AG08395 (cell line): Measurements from ENCODE around the gene PPP2R1A.
A peak's percentile ranks its signal among the peaks of the same experiment; 100 is the strongest.
"Not testable (repeated sequence)": the region's sequence is repeated elsewhere in the genome, so short reads cannot be mapped to it uniquely, and the experiment has no call there.

Source experiments
- DNase-seq: peaks from one replicate; pipeline ENCODE4 v3.0.0; 2012; ENCODE audit warnings: mixed read lengths, low spot score

PPP2R1A gene

DNA sequence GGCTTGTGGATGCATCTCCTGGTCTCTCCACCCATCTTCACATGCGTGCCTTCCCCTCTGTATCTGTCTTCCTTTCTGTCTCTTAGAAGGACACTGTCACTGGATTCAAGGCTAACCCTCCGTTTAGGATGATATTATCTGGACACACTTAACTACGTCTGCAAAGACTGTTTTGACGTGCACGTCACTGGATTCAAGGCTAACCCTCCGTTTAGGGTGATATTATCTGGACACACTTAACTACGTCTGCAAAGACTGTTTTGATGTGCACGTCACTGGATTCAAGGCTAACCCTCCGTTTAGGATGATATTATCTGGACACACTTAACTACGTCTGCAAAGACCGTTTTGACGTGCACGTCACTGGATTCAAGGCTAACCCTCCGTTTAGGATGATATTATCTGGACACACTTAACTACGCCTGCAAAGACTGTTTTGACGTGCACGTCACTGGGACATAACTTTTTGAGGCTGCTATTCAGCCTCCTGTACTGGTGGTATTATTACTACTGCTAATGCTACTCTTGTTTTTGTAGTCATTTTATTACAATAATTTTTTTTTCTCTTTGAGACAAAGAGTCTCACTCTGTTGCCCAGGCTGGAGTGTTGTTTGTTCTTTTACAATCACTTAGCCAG is 11.0 kb downstream of the PPP2R1A start:
- DNase-seq, result not testable (repeated sequence)

DNA sequence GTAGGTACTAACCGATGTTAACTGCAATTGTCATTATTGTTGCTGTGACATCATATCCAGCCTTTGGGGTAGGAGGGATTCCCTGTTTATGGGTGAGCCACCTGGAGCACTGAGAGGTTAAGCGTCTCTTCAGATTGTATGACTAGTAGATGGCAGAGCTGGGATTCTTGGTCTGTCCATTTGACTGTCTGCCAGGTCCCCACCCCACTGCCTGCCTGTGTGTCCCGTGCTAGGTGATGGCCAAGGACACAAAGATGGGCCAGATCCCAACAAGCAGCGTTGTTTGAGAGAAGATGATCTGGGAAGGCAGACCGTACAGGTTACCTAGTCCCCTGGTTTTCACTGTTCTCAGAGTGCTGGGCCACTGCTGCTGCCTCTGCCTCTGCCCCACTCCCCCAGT is 16.6 kb downstream of the PPP2R1A start:
- DNase-seq, result no peak

DNA sequence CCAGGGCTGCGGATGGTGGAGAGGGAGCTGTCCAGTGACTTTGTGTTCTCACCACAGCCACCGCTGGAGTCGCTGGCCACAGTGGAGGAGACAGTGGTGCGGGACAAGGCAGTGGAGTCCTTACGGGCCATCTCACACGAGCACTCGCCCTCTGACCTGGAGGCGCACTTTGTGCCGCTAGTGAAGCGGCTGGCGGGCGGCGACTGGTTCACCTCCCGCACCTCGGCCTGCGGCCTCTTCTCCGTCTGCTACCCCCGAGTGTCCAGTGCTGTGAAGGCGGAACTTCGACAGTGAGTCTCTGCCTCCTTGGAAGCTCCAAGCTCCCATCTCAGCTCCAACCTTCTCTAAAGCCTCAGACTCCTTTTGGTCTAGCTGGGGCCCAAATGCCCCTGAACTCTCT is 21.4 kb downstream of the PPP2R1A start:
- no peak for DNase-seq

DNA sequence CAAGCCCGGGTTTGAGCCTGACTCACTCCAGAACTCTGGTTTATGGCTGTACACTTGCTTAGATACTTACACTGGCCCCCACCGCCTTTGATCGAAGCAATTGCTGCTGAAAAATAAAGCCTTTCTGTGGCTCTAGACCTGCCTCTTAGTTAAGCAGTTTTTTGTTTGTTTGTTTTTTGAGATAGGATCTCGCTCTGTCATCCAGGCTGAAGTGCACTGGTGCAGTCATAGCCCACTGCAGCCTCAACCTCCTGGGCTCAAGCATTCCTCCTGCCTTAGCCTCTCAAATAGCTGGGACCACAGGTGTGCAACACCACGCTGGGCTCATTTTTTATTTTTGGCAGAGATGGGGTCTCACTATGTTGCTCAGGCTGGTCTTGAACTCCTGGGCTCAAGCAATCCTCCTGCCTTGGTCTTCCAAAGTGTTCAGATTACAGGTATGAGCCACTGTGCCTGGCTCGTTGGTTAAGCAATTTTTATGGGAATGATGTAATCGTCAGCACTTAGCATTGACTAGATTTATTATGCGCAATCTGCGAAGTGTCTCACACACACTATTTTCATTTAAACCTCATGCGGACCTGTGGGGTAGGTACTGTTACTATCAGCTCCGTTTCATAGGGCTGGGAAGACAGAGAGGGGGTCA is 22.2 kb downstream of the PPP2R1A start:
- DNase-seq, result no peak

- DNase-seq, result no peak
Measured at GRCh38 chr19:52212572-52213255, 22.9 kb downstream of the PPP2R1A start.

DNA sequence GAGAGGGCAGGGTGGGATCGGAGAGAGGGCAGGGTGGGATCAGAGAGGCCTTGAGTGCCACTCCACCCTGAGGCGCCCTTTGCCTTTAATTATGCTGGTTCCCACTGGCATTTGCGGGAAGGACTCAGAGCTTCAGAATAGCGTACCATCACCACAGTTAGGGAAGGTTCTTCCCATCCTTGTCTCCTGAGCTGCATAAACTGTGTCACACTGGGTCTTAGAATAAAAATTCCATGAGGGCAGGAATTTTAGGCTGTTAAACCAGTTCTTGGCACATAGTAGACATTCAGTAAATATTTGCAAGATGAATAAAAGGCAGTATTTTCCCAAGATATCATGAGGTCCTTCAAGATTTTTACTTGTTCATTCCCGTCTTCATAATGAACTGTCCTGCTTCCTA is 24.4 kb downstream of the PPP2R1A start:
- DNase-seq, result no peak

DNA sequence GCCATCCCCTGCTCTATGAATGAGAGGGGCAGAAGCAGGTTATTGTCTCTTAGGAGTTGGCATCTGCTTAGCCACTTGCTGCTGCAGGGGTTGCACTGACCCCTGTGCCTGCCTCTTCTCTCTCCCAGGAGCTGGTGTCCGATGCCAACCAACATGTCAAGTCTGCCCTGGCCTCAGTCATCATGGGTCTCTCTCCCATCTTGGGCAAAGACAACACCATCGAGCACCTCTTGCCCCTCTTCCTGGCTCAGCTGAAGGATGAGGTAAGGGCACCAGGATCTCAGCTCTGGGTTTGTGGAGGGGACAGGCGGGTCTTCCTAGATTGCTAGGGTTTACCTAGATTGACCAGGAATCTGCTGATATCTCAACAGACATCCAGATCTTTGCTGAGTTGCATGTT is 26.5 kb downstream of the PPP2R1A start:
- DNase-seq, result no peak

DNA sequence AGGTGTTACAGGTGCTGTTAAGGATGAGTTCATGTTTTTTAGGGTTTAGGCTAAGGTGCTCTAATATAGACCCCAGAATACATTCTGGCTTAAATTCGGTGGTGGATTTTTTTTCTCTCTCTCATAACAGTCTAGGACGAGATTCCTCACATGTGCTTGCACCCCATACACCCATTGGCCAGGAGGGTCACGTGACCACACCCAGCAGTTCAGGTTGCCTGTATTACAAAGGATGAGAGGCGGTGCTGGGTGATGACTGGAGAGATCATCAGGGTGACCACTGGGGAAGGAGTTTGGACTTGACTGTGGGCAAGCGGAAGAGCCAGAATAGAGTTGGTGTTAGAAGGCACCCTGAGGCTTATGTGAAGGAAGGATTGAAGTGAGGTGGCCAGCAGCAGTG is 27.7 kb downstream of the PPP2R1A start:
- no peak for DNase-seq

GRCh38 chr19:52219611-52220010 is 29.8 kb downstream of the PPP2R1A start:
- DNase-seq, result no peak

DNA sequence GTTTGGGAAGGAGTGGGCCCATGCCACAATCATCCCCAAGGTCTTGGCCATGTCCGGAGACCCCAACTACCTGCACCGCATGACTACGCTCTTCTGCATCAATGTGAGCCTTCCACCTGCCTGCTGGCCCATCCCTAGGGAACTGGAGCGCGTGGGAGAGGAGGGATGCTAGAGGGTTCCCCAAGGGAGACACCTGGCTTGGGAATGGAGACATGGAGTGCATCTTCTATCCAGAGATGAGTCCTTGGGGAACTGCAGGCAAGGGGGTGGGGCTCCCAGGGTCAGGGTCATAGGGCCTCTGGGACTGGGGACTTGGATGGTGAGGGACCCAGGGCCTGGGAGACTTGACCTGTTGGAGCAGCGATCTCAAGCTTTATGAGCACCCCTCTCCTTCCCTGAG is 31.2 kb downstream of the PPP2R1A start:
- DNase-seq, result no peak

- DNase-seq, result no peak
Measured at GRCh38 chr19:52221831-52222375, 32.1 kb downstream of the PPP2R1A start.

DNA sequence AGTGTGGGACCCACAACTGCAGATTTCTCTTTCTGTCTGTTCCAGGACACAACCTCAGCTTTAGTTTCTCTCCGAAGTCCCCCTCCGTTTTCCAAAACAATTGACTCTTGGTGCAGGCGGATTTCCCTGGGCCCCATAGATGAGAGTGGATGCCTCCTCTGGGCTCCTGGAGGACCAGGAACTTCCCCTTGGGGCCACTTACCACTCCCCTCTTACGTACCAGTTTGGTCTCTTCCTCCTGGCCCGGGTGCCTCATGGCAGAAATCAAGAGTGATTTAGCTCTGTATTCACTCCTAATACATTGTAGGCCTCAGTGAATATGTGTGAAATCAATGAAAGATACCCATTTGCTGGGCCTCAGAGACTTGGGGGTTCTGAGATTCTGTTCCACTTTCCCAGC is 34.4 kb downstream of the PPP2R1A start:
- DNase-seq, result no peak

DNA sequence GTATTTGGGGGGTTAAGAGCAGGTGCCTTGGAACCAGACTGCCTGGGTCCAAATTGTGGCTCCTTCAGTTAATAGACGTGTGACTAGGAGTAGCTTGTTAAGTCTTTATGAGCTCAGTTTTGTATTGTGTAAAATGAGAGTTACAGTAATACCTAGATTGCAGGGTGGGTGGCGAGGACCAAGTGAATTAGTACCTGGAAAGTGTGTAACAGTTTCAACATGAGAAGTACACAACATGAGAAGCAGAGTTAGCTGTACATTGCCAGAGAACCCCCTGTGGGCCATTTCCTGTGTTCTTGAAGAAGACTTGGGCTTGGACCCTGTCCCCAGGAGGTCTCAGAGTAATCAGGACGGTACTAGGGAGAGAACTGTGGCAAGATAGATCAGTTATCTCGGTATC is 36.8 kb downstream of the PPP2R1A start:
- no peak for DNase-seq

DNA sequence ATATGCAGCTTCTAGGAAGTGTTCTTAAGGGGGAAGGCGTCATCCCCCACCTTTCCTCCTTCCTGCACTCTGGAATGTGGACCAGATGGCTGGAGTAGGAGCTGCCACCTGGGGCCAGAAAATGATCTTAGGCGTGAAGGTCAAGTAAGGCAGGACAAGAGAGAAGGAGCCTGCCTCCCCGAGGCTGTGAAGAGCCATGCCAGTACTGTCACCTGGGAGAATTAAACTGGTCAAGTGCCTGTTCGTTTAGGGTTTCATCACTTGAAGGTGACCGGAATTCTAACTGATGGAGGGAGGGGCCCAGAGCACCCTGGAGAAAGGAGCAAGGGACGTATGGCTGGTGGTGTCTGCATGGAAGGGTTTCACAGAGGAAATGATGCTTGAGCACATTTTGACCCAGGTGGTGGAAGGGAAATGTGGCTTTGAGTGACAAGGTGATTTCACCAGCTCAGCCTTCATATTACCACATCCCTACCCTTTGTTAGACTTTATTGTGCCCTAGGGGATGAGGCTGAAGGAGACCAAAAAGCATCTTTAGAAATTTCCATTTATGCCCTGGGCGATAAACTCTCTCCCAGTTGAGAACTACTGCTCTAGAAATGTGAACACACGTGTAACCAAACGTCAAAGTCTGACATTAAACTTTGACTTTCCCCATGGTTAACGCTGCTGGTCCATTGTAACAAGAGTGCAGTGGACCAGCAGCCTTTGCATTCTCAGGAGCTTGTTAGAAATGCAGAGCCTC is 37.5 kb downstream of the PPP2R1A start:
- DNase-seq, result no peak

DNA sequence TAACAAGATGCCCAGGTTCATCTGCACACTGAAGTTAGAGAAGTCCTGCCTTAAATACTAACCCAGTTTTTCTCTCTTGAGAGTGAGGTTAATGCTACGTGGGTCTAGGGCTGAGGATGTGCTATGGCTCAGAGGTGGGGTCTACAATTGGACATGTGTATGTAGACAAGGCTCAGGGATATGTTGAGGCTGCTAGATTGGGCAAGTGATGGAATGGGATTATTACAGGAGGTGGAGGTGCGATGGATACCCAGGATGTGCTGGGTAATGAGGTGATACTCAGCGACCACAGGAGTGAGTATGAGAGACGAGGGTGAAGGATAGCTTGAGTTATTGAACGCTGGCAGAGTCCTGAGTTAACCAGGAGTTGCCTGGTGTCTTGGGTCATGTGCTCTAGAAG is 38.1 kb downstream of the PPP2R1A start:
- DNase-seq, result no peak

DNA sequence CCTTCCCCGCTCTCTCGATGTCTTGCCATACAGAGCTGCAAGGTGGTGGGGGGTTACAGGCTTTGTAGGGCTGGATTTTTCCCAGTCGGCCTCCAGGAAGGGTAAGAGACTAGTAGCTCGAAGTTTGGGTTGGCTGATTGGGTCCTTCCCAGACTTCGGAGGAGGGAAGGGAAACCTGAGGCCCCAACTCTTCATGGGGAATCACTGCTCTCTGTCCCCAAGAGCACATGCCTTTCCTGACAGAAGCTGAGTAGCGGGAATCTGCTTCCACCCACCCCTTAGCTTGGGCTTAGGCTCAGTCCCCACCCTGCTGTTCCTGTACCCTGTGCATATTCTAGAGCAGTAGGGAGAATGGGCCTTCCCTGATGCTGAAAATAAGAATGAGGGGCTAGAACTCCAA is 39.7 kb downstream of the PPP2R1A start:
- no peak for DNase-seq

GRCh38 chr19:52230685-52231084 is 40.8 kb downstream of the PPP2R1A start:
- no peak for DNase-seq

DNA sequence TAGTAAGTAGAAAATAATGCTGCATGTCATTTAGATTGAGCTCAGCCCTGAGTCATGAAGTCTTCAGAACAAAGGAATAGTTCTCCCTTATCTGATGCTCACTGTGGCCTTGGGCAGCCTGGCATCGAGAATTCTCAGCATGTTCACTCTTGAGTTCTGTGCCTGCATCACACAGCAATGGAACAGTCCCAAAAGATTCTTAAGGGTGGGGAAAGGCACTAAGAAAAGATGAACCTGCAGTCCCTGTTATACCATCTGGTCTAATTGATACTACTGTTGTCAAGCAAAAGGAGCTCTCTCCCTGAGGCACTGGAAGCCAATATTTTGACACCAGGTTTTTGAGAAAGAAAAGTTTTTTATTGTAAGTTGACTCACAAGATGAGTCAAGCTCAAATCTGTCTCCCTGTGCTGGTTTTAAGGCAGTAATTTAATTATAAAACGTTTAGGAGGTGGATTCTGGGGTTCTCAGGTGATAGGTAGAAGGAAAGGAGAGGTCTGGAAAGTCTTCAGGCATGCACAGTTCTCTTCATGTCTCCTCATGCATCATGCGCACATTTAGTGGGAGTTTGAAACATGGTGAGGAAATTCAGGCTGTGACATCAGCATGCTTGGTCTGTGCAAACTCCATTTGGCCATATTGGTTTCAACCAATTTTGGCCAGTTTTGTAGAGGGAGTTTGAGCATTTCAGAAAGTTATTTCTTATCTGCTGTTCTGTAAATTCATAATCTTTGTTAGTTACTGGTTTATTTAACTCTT is 41.5 kb downstream of the PPP2R1A start:
- DNase-seq, result no peak

- no peak for DNase-seq
Measured at GRCh38 chr19:52234406-52234805, 44.6 kb downstream of the PPP2R1A start.

DNA sequence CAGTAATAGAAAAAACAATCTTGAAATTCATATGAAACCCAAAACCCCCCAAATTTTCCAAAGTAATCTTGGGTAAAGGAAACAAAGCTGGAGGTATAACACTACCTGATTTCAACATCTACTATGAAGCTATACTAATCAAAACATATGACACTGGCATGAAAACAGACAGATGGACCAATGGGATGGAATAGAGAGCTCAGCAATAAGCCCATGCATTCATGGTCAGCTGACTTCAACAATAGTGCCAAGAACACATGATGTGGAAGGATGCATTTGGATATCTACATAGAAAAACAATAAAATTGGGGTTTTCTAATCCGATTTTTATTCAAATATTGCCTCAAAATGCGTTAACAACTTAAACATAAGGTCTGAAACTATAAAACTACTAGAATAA is 47.3 kb downstream of the PPP2R1A start:
- DNase-seq, result no peak

GRCh38 chr19:52237771-52238400 is 48.0 kb downstream of the PPP2R1A start:
- DNase-seq, result peak; percentile 55
